ENCODE measurements around the gene SAYSD1. TPM values are rescaled to one million over a fixed set of nuclear protein-coding genes. Genes with fewer than 3 reads are reported as not detected.

The SAYSD1 gene
- total and polyA plus RNA-seq, 8 donors = 1.2 to 24.8 (median 7.7) TPM

DNA sequence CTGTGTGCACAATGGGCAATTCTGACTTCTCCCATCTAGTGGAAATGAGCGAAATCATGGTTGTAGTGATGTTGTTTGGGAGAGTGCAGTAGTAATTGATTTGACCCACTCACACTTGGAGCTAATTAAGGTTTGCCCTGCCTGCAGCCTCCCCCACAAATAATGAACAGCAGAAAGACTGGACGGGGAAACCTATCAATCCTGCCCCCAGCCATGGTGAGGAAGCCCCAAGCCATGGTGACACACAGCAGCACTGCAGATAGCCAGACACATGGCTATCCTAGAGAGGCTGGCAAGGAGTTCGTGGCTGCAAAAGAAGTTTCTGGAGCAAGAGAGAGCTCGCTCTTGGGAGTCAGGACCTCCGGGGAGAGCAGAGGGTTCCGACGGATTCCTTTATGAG is 27.8 kb downstream of the SAYSD1 start:
- 70 to 84% (median 81%) methylated on average over 7 of the region's 7 CpGs for WGBS, 5 donors
- H3K4me1 ChIP-seq = peaks cover 0 to 18% (median 5%) of the 10 kb centered on the region in 4 donors
- H3K36me3 ChIP-seq = no peaks in the 10 kb centered on the region
- H3K27me3 ChIP-seq = peaks cover 0 to 61% (median 7%) of the 10 kb centered on the region in 3 donors
- peak overlapping the region in 1 of 5 donors; percentile 58 for H3K27ac ChIP-seq
- no peak for DNase-seq
- intact Hi-C loops (cut with DNase I; ENCODE audit: low total_unique reads) = no loop called here
- no peaks in the 10 kb centered on the region for H3K9me3 ChIP-seq
- TF ChIP-seq CTCF (IDR thresholded peaks at IDR 0.05) = no peak
- TF ChIP-seq EP300 (IDR thresholded peaks at IDR 0.05) = no peak
- no peak for TF ChIP-seq POLR2A (IDR thresholded peaks at IDR 0.05)
- no peak for TF ChIP-seq POLR2AphosphoS5 (IDR thresholded peaks at IDR 0.05)
- H3K4me3 ChIP-seq = no peak overlapping the region

DNA sequence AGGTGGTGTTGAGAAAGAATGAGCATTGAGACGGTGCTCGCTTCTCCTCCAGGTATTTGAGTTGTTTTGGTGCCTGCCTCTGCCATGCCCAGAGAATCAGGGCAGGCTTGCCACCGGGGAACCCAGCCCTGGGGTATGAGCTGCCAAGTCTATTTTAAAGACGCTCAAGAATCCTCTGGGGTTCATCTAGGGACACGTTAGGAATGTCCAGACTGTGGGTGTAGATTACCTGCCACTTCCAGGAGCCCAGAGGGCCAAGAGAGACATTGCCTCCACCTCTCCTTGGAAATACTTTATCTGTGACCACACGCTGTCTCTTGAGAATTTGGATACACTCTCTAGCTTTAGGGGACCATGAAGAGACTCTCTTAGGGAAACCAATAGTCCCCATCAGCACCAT is 28.3 kb downstream of the SAYSD1 start:
- WGBS, 5 donors = 57 to 75% (median 65%) methylated on average over 6 of the region's 6 CpGs
- Histone ChIP-seq H3K27ac (peak overlapping the region in 1 of 5 donors; percentile 58), H3K36me3 (no peaks in the 10 kb centered on the region), H3K4me1 (peaks cover 0 to 18% (median 5%) of the 10 kb centered on the region in 4 donors), H3K27me3 (peaks cover 0 to 61% (median 7%) of the 10 kb centered on the region in 3 donors), H3K9me3 (no peaks in the 10 kb centered on the region), H3K4me3 (no peak overlapping the region)
- intact Hi-C loops (cut with DNase I; ENCODE audit: low total_unique reads) = no loop called here
- TF ChIP-seq POLR2A (IDR thresholded peaks at IDR 0.05) (no peak), POLR2AphosphoS5 (IDR thresholded peaks at IDR 0.05) (no peak), EP300 (IDR thresholded peaks at IDR 0.05) (no peak), CTCF (IDR thresholded peaks at IDR 0.05) (no peak)
- DNase-seq = no peak

- no peak for DNase-seq
- no peaks in the 10 kb centered on the region for H3K36me3 ChIP-seq
- H3K27ac ChIP-seq = peak overlapping the region in 1 of 5 donors; percentile 58
- TF ChIP-seq POLR2AphosphoS5 (IDR thresholded peaks at IDR 0.05) = no peak
- no peak for TF ChIP-seq CTCF (IDR thresholded peaks at IDR 0.05)
- TF ChIP-seq EP300 (IDR thresholded peaks at IDR 0.05) = no peak
- TF ChIP-seq POLR2A (IDR thresholded peaks at IDR 0.05) = no peak
- H3K4me3 ChIP-seq = no peak overlapping the region
- intact Hi-C loops (cut with DNase I; ENCODE audit: low total_unique reads) = no loop called here
- H3K4me1 ChIP-seq = peaks cover 0 to 18% (median 5%) of the 10 kb centered on the region in 4 donors
- peaks cover 0 to 61% (median 7%) of the 10 kb centered on the region in 3 donors for H3K27me3 ChIP-seq
- 68 to 85% (median 78%) methylated on average over 7 of the region's 7 CpGs for WGBS, 5 donors
- H3K9me3 ChIP-seq = no peaks in the 10 kb centered on the region
These were observed 28.7 kb downstream of the SAYSD1 start for GRCh38 chr6:39086294-39086693.

DNA sequence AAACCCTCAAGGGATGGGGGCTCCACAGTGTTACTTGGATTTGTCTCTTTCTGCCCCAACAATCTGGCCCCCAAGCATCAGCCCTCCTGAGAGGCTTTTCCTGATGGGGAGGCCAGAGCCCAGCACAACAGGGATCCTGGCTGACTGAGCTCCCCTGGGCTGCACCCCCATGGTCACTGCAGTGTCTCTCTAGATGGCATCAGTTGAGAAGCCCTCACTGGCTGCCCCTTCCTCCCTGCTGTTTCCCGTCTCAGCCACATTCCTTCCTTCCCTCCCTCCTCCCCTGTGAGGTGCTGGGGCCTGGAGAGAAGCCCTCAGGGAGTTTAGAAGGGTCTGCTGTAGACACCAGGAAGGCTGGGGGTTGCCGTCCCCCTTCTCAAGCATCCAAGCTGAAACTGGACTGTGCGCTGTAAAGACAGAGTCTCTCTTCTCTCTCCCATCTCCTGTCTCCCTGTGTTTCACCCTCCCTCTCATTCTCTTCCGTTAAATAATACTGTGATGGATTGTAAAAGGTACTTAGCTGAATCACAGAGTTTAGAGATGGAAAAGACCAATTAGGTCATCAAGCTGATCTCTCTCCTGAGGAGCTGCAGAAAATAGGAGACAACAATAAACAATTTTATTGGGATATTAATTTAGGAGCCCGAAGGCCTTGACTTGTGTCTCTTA is 29.7 kb downstream of the SAYSD1 start:
- intact Hi-C loops (cut with DNase I; ENCODE audit: low total_unique reads) = no loop called here
- TF ChIP-seq EP300 (IDR thresholded peaks at IDR 0.05) (no peak), CTCF (IDR thresholded peaks at IDR 0.05) (no peak)
- 69 to 87% (median 80%) methylated on average over 5 of the region's 5 CpGs for WGBS, 5 donors

More for the DNA sequence above, 29.7 kb downstream of the SAYSD1 start:
- H3K4me3 ChIP-seq = no peak overlapping the region
- peaks cover 0 to 18% (median 5%) of the 10 kb centered on the region in 4 donors for H3K4me1 ChIP-seq
- H3K27ac ChIP-seq = peak overlapping the region in 1 of 5 donors; percentile 58
- no peaks in the 10 kb centered on the region for H3K9me3 ChIP-seq
- H3K36me3 ChIP-seq = no peaks in the 10 kb centered on the region
- peaks cover 0 to 51% (median 7%) of the 10 kb centered on the region in 3 donors for H3K27me3 ChIP-seq
- no peak for DNase-seq

All from stomach (tissue), 9 donors.